ENCODE measurements around the gene HOXB3. TPM values are rescaled to one million over a fixed set of nuclear protein-coding genes. Genes with fewer than 3 reads are reported as not detected.

The HOXB3 gene
- polyA plus RNA-seq, 1 donor (not counting 4 experiments of a cell fraction or from before 2014, with no cell fraction given) = 1.1 TPM

- H2AFZ ChIP-seq (ENCODE audit: control insufficient read depth, low read length) = no peak overlapping the region
- DNase-seq (ENCODE audit: low read depth, low spot score) = no peak
- H3K27ac ChIP-seq (ENCODE audit: control insufficient read depth, insufficient read depth, low read length) = no peak overlapping the region
Observed at GRCh38 chr17:48576479-48577309, 13.3 kb downstream of the HOXB3 start.

DNA sequence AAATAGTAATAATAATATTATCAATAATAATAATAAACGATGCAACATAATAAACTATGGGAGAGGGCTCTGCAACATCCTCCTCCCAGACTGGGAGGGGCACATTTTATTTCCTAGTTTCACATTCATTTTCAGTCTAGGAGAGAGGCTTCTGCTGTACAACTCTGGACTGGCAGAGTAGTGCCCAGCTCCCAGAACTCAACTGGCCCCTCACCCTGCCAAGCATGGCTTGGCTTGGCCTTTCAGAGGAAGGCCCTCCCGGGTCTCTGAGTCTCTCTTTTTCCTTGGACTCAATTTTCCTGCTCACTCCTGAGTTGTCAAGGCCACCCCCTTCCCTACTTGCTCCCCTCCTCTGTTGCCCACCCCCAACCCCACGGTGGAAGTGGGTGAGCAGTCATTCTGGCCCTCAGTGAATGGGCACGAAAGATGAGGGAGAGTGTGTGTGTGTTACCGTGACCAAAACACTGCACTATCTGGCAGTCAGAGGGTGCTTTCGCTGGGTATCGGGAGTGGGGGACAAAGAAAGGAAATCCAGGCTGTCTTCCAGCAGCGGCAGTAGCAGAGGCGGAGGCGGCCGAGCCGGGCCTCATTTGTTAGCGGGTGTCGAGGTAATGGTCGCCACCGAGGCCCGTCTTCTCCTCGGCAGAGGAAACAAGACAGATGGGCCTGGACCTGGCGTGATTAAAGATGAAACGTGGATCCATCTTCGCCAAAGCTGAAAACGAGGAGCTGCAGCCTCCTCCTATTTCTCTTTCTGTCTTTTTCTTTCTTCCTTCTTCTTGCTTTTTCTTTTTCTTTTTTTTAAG is 14.2 kb downstream of the HOXB3 start:
- no peaks in the 10 kb centered on the region for H4K20me1 ChIP-seq (ENCODE audit: control insufficient read depth, extremely low read depth, insufficient read depth, low read length)
- H3K27me3 ChIP-seq (ENCODE audit: control insufficient read depth, extremely low read depth, insufficient read depth, low read length) = peaks cover 87% of the 10 kb centered on the region
- FAIRE-seq (no peak), DNase-seq (ENCODE audit: low read depth, low spot score) (no peak)
- no peak overlapping the region for H3K4me3 ChIP-seq (ENCODE audit: control insufficient read depth in 2 of 3, extremely low read depth in 1 of 3, insufficient read depth in 2 of 3, low read depth in 1 of 3, low read length in 3 of 3)
- H3K9me3 ChIP-seq (ENCODE audit: control insufficient read depth, low read depth, low read length) = no peaks in the 10 kb centered on the region
- no peak overlapping the region for H3K27ac ChIP-seq (ENCODE audit: control insufficient read depth, insufficient read depth, low read length)
- no peak overlapping the region for H3K4me2 ChIP-seq (ENCODE audit: control insufficient read depth, extremely low read depth, insufficient read depth, low read depth, low read length)
- dilution Hi-C loops (cut with MboI; ENCODE audit: extremely low pct_ligation_motif_present, low sequenced_read_pairs) = no loop called here
- no peaks in the 10 kb centered on the region for H3K9me1 ChIP-seq (ENCODE audit: control insufficient read depth, extremely low read depth, insufficient read depth, low read length)
- TF ChIP-seq, protein P1, sequence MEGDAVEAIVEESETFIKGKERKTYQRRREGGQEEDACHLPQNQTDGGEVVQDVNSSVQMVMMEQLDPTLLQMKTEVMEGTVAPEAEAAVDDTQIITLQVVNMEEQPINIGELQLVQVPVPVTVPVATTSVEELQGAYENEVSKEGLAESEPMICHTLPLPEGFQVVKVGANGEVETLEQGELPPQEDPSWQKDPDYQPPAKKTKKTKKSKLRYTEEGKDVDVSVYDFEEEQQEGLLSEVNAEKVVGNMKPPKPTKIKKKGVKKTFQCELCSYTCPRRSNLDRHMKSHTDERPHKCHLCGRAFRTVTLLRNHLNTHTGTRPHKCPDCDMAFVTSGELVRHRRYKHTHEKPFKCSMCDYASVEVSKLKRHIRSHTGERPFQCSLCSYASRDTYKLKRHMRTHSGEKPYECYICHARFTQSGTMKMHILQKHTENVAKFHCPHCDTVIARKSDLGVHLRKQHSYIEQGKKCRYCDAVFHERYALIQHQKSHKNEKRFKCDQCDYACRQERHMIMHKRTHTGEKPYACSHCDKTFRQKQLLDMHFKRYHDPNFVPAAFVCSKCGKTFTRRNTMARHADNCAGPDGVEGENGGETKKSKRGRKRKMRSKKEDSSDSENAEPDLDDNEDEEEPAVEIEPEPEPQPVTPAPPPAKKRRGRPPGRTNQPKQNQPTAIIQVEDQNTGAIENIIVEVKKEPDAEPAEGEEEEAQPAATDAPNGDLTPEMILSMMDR (optimal IDR thresholded peaks at IDR 0.05 in 1 of 3, IDR thresholded peaks at IDR 0.05 in 1 of 3, conservative IDR thresholded peaks at IDR 0.05 in 1 of 3; ENCODE audit: extremely low read depth in 1 of 3, insufficient read depth in 2 of 3, low read length in 3 of 3) = no peak
- peak; percentile 49 for TF ChIP-seq EZH2 (IDR thresholded peaks at IDR 0.05; ENCODE audit: low read length)
- peaks cover 0 to 2% of the 10 kb centered on the region in 2 experiments for H3K36me3 ChIP-seq (ENCODE audit: control insufficient read depth in 2 of 2, extremely low read depth in 1 of 2, insufficient read depth in 2 of 2, low read length in 2 of 2)
- no peak overlapping the region for H2AFZ ChIP-seq (ENCODE audit: control insufficient read depth, low read length)
- H3K9ac ChIP-seq (ENCODE audit: control insufficient read depth, extremely low read depth, insufficient read depth, low read length) = no peak overlapping the region
- H3K79me2 ChIP-seq (ENCODE audit: control insufficient read depth, insufficient read depth, low read length) = no peaks in the 10 kb centered on the region
- H3K4me1 ChIP-seq (ENCODE audit: control insufficient read depth, extremely low read depth, insufficient read depth, low read length) = peaks cover 25% of the 10 kb centered on the region

More at GRCh38 chr17:48576479-48577309, 13.3 kb downstream of the HOXB3 start:
- Histone ChIP-seq H3K4me3 (ENCODE audit: control insufficient read depth in 2 of 3, extremely low read depth in 1 of 3, insufficient read depth in 2 of 3, low read depth in 1 of 3, low read length in 3 of 3) (peak overlapping the region; percentile 58 to 66 (median 60)), H3K9me1 (ENCODE audit: control insufficient read depth, extremely low read depth, insufficient read depth, low read length) (no peaks in the 10 kb centered on the region), H3K9ac (ENCODE audit: control insufficient read depth, extremely low read depth, insufficient read depth, low read length) (peak overlapping the region; percentile 41), H3K4me2 (ENCODE audit: control insufficient read depth, extremely low read depth, insufficient read depth, low read depth, low read length) (peak overlapping the region; percentile 85), H3K27me3 (ENCODE audit: control insufficient read depth, extremely low read depth, insufficient read depth, low read length) (peaks cover 87% of the 10 kb centered on the region), H3K4me1 (ENCODE audit: control insufficient read depth, extremely low read depth, insufficient read depth, low read length) (peaks cover 25% of the 10 kb centered on the region), H3K79me2 (ENCODE audit: control insufficient read depth, insufficient read depth, low read length) (no peaks in the 10 kb centered on the region), H4K20me1 (ENCODE audit: control insufficient read depth, extremely low read depth, insufficient read depth, low read length) (no peaks in the 10 kb centered on the region), H3K9me3 (ENCODE audit: control insufficient read depth, low read depth, low read length) (no peaks in the 10 kb centered on the region), H3K36me3 (ENCODE audit: control insufficient read depth in 2 of 2, extremely low read depth in 1 of 2, insufficient read depth in 2 of 2, low read length in 2 of 2) (peaks cover 0 to 2% of the 10 kb centered on the region in 2 experiments)
- TF ChIP-seq EZH2 (IDR thresholded peaks at IDR 0.05; ENCODE audit: low read length) = peak; percentile 23
- TF ChIP-seq, protein P1 (optimal IDR thresholded peaks at IDR 0.05 in 1 of 3, IDR thresholded peaks at IDR 0.05 in 1 of 3, conservative IDR thresholded peaks at IDR 0.05 in 1 of 3; ENCODE audit: extremely low read depth in 1 of 3, insufficient read depth in 2 of 3, low read length in 3 of 3) = no peak
- dilution Hi-C loops (cut with MboI; ENCODE audit: extremely low pct_ligation_motif_present, low sequenced_read_pairs) = no loop called here
- peak; percentile 5 for FAIRE-seq
